GM19239 (cell line): ENCODE measurements around the gene ADAM12.

Experiments
- DNase-seq: peaks from one replicate; pipeline ENCODE4 v3.0.0; 2011; ENCODE audit warnings: low spot score; ENCODE audit not compliant: insufficient read length
- FAIRE-seq: peaks from 2 replicates; lab custom pipeline; 2011; peaks lifted over from hg19 to GRCh38; lab: Jason Lieb, UNC

The ADAM12 gene

DNA sequence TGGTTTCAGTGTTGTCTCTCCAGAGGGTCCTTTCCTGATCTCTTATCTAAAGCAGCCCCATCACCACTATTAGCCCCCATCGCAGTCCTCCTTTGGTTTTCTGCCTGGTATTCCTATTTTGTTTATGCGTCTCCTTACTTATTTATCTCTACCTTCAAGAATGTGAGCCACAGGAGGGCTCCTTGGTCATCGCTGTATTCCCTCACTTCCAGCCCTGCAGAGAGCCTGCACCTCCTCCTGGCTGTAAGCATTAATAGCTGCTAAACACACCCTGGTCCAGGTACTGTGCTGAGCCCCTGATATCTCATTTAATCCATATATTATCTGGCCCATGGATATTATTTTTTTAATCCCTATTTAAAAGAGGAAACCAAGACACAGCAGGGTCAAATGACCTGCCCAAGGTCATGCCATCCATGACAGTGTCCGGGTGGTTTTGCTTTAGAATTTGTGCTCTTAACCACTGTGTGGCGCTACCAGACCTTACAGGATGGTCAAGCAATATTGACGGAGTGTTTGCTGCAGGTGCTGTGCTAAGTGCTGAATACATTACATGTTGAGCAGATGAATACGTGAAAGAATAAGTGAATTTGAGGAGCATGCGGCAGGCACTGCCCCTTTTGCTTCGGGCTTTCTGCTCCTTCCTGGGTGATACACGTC is 227.2 kb downstream of the ADAM12 start:
- no peak for FAIRE-seq
- no peak for DNase-seq

DNA sequence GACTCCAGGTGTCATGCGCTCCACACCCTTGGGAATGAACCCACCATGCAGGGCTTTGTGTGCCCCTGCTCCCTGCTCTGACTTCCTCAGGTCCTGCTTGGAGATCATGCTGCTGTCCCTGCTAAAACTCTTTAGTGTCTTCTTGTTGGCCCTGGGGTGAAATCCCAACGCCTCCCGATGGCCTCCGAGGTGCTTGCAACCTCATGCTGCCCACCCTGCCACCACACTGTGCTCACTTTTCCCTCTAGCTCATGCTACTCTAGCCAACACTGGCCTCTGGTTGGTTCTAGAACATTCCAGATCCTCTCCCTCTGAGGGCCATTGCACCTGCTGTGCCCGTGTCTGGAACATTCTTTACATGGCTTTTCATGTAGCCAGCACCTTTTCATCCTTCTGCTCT is 227.7 kb downstream of the ADAM12 start:
- no peak for FAIRE-seq
- no peak for DNase-seq

DNA sequence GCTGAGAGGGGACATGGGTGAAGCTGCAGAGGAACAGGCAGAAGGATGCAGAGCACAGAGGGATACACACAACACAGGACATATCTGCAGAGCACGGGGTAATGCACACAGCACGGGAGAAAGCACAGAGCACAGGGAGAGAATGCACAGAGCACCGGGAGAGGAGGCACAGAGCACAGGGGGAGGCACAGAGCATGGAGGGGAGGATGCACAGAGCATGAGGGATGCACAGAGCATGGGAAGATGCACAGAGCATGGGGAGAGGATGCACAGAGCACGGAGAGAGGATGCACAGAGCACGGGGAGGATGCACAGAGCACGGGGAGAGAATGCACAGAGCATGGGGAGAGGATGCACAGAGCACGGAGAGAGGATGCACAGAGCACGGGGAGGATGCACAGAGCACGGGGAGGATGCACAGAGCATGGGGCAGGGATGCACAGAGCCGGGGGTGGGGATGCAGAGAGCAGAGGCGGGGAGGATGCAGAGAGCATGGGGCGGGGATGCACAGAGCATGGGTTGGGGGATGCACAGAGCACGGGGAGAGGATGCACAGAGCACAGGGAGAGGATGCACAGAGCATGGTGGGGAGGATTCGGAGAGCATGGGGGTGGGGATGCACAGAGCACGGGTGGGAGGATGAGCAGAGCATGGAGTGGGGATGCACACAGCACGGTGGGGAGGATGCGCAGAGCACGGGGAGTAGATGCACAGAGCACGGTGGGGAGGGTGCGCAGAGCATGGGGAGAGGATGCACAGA is 230.0 kb downstream of the ADAM12 start:
- DNase-seq (no peak), FAIRE-seq (no peak)

DNA sequence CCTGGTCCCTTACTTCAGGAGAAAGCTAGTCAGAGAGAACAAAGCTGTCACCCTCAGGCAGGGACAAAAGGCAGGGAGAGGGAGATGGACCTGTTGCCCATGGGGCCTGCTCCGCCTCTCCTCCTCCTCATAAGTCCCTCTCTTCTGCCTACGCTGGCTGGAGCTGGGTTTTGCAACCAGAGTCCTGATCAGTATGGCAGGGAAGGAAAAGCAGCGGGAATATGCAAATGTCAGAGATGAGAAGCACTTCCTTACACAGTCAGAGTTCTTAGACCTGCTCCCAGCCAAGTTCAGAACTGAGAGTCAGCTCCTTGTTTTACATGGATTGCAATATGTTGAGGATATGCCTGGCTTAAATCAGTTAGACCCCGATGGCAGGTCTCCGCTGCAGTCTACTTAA is 231.1 kb downstream of the ADAM12 start:
- FAIRE-seq, result no peak
- no peak for DNase-seq

DNA sequence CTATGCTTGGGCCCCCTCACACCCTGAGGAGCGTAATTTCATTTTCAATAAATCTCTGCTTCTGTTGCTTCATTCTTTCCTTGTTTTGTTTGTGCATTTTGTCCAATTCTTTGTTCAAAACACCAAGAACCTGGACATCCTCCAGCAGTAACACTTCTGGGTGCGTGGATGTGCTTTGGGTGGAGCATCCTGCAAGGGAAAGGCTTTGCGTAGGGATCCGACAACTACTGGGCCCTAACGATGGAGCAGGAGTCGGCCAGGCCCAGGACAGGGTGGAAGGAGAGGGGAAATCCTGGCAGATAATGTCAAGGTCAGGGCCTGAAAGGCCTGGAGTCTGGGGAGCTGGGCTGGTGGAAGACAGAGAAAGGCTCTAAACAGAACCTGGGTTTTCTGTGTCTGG is 231.8 kb downstream of the ADAM12 start:
- DNase-seq (no peak), FAIRE-seq (no peak)

DNA sequence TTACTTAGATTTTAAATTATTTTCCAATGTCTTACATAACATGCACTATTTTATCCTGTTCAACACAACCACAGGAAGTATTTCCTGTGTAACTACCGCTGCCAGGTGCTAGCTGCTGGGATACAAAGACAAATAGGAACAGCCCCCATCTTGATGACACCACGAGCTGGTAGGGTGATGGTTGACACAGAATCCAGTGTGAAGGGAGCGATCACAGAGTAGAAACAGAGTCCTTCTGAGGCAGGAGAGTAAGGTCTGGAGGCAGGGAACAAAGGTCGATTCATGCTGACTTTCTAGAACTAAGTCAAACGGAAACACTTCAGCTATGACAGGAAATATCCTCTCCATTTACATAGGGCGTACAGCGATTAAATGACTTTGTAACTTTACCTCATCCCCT is 232.3 kb downstream of the ADAM12 start:
- DNase-seq (no peak), FAIRE-seq (no peak)

DNA sequence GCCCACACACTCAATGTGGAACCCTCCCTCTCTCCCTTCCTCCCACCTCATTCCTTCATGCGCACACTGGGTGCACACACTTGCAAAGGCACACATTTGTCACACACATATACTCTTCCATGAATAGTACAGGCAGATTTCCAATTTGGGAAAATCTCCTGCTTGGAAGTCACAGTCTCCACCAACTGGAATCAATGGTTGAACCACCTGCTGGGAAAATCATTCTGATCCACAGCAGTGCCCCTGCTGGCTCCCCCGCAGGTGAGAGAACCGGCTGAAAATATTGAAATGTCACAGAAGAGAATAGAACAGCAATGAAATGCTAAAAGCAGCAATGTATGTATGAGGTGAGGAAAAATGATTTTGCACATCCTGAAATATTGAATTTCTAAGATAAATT is 232.7 kb downstream of the ADAM12 start:
- FAIRE-seq (no peak), DNase-seq (no peak)

DNA sequence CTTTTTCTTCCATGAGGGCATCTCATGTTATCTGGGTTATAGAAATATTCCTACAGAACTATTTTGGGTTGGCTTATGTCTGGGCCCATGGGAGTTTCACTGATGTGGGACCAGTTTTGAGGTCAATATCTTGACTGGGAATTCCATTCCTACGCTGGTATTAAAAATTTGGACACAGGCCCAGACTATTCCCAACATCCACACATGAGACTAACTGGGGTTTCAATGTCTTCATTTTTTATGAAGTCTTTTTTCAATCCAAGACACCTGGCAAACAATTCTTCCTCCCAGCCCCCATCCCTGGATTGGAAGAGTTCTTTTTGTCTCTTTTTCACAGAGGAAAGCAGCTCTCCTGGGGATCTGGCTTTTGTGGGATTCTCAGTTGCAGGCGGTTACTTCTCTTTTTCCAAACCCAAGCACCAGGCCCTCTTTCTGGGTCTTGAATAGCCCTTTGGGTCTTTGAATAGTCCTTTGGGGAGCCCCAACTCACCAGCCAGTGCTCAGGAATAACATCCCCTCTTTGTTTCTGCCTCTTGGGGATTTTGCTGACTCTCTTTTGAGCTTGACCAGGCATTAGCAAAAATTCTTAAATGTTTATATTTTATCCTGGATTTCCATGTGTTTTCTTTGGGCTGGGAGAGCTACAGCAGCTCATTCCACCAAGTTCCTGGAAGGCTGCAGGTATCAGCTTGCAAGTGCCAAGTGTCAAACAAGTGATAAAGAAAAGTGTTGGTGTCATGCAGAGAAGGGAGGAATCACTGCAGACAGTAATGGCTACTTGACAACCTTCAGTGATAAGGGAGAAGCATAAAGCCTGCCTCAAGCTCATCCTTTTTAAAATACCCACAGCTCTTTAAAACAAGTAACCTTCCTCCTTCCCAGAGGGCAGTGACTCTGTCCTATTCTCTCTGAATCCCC is 234.3 kb downstream of the ADAM12 start:
- DNase-seq, result no peak
- FAIRE-seq, result no peak

DNA sequence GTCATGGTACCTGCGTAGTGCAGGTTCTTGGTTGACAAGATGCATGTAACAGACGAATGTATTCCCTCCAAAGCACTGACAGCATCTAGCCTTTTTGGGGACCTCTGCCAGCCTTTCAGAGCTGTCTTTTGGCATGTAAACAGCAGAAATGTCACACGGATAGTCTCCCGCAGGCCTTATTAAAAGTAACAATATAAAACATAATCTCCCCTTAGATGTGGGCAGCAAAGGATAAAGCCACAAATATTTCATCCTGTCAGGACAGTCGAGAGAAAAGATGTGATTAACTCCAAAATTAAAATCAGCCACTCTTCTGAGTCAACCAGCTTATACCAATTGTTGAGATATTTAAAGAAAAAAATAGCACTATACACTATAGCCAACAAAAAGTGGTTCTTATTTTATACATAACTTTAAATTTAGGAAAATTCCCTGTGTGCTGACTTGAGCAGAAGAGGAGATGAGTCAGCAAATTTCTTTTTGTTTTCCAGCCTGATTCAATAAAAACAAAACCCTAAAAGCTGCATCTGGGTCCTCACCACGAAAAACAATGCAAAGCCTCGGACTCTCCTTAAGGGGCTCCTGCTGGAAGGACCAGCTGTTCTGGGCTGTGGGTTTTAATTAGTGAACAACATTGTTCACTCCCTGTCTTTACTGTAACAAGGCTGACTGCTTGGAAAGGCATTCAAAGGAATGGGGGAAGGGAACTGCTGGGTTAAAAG is 240.2 kb downstream of the ADAM12 start:
- FAIRE-seq (no peak), DNase-seq (no peak)

DNA sequence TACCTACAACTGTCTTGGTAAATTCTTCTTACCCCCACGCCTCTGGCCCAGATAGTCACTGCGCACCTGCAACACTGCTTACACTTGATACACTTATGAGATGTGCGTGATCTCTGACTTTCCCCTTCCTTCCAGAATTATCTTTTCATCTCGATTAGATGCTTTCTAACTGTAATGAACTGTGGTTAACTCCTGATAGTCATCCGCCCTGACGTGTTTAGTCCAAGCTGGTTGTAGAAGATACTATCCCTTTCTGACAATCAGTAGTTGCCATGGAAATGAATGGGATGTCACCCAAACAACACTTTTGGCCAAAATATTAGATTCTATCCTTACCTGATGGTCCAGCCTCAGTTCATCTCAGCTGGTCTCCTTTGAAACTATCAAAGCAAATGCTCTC is 241.5 kb downstream of the ADAM12 start:
- no peak for DNase-seq
- FAIRE-seq, result no peak

DNA sequence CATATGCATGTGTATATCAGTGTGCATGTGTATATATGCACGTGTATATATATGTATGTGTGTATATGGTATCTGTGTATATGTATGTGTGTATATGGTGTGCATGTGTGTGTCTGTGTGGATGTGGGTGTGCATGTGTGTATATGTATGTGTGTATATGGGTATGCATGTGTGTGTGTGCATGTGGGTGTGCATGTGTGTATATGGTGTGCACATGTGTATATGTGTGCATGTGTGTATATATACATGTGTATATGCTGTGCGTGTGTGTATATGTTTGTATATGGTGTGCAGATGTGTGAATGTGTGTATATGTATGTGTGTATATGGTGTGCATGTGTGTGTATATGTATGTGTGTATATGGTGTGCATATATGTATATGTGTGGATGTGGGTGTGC is 245.2 kb downstream of the ADAM12 start:
- no peak for FAIRE-seq
- no peak for DNase-seq

DNA sequence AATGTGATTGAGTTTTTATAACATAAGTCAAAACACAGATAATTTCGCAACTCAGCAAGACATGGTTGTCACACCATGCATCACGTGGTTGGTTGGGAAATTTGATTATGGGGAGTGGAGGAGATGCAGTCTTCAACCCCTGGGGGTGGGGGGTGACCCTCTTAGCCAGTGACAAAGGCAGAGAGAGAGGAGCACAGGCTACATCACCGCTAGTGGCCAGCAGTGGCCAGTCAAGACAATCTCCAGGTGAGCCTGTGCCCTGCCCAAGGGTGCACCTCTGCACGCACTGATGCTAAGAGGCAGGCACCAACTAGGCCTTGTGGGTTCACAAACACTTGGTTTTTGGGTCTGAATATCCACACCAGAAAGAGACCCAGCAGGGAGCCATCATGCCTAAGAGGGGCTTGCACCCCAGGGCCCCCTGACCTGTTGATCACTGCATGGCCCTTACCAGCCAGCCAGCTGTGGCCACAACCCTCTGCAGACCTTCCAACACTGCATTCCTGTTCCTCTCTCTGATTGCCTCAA is 247.5 kb downstream of the ADAM12 start:
- DNase-seq, result no peak
- no peak for FAIRE-seq

DNA sequence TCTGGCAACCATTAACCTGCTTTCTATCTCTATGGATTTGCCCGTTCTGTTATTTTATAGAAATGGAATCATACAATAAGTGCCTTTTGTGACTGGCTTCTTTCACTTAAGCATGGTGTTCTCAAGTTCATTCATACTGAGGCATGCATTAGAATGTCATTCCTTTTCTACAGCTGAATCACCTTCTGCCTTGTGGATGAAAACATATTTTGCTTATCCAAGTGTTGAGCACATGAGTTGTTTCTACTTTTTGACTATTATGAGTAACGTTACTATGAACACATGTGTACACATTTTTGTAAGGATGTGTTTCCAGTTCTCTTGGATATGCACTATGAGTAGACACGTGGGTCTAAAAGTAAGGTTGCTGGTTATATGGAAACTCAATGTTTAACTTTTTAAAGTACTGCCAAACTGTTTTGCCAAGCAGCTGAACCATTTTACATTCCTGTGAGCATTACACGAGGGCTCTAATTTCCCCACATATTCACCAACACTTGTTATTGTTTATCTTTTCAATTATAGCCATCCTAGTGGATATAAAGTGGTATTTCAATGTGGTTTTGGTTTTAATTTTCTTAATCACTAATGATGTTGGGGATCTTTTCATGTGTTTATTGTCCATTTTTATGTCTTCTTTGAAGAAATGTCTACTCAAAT is 250.6 kb downstream of the ADAM12 start:
- no peak for FAIRE-seq
- DNase-seq, result no peak

DNA sequence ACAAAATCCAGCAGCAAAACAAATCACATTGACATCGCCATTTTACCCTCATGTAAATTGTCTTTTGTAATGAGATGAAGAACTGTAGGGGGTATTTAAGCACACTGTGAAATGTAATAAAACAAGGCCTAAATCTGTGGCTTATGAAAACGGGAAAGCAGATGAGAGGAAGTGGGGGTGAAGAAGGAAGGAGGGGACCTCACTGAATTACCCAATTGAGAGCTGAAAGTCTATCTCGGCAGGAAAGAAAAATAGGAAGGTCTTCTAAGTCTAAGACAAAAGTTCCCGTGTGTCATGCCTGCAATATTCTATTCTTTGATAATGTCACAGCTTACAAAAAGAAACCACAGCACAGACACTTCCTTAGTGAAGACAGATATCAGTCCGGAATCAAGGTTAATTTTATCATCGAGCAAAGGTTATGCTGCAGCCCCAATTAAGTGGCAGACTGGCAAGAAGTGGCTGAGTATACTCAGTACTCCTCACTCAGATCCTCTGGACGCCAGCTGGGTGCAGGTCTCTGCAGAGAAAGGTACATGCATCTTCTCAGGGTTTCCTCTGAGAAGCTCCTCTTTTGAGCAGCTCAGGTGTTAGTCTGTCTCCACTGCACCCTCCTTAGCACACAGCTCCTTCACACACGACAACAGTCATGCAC is 252.2 kb downstream of the ADAM12 start:
- DNase-seq, result no peak
- FAIRE-seq, result no peak

DNA sequence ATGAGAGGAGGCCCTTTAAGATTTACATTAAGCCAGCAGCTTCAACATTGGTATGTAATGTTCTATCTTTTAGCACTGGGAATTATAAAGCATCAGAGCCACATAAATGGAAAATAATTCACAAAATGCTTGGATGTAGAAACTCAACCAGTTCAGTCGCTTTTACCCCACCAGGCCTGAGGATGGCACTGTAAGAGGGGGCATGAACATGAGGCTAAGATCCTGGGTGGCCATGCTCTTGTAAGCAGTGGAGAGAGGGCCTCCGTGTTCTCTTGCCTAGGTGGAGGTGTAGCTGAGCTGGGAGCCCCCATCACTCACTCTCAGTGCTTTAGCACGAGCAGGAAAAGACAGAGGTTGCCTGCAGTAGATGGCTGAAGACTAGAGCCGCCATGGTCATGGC is 253.1 kb downstream of the ADAM12 start:
- no peak for FAIRE-seq
- DNase-seq, result no peak

DNA sequence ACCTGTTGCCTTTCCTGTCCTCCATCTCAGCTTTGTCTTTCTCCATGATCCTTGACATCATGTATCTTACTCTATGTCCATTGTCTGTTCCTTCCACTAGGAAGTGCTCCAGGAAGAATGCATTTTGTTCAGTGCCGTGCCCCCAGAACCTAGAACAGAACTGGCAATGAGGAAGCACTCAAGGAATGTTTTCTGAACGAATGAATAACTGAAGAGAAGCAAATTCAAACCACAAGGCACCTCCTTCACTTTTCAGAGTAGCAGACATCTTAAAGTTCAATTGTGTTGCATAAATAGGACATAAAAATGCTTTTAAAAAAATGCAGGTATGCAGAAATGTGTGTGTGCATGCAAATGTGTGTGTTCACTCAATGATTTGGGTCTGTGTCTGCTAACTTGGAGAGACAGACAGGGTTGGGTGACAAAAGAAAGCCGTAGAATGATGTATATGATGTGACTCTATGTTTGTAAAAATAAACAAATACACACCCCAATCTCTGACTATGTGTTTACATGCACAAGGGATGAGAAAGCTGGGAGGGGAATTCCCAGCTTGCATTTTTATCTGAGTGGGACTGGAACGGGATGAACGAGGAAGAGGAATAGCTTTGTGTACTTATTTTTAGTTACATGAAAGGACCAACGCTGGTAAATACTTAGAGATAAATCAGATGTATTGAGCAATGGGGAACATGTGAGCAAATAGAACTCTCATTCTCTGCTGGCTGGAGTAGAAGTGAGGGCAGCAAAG is 254.2 kb downstream of the ADAM12 start:
- no peak for FAIRE-seq
- DNase-seq, result no peak

DNA sequence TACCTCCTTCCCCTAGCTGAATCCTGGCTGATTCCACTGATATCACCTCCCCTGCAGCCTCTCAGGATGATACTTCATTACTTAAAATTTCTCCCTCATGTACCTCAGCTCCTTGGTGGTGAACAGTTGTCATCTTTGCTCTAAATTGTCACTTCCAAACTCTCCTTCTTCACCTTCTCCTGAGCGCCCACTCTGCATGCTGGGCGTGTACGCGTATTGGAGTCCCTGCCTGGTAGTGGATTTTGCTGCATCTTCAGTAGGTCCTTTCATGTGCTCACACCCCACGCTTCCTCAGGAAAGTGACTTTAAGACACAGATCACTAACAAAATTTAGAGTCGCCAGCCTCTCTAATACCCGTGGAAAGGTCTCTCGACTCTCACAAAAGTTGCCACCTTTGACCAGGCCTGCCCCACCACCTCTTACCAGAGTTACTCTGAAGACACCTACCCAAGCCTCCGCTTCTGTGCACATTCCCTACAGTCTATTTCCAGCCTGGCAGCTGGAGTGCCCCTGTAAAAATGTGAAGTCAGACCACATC is 255.1 kb downstream of the ADAM12 start:
- DNase-seq, result no peak
- FAIRE-seq, result no peak

DNA sequence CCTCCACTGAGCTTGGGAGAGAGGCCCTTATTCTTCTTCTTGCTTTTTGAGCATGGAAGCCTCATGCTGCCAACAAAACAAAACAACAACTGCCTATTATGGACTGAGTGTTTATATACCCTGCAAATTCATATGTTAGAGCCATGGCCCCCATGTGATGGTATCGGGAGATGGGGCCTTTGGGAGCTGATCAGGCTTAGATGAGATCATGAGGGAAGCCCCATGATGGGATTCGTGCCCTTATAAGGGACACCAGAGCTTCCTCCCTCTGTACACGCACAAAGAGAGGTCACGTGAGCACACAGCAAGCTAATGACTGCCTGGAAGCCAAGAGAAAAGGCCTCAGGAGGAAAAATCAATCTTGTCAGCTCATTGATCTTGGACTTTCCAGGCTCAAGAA is 256.9 kb downstream of the ADAM12 start:
- FAIRE-seq (no peak), DNase-seq (no peak)
